HTERT RPE-1 (cell line): Measurements from ENCODE around the gene DPP4.

Source experiments
- in situ Hi-C: fragments of 300-500 bp; cut with MboI; formaldehyde crosslinking; loops from 4 replicates; pipeline ENCODE4 v1.14.3; 2020; ENCODE audit warnings: low sequenced_read_pairs

DPP4 gene

GRCh38 chr2:162022290-162022945 is 51.6 kb downstream of the DPP4 start:
- in situ Hi-C loops, result no loop called here

GRCh38 chr2:162021516-162022058 is 52.4 kb downstream of the DPP4 start:
- in situ Hi-C loops, result no loop called here

GRCh38 chr2:162018530-162018929 is 55.5 kb downstream of the DPP4 start:
- in situ Hi-C loops, result no loop called here

GRCh38 chr2:162017233-162017632 is 56.8 kb downstream of the DPP4 start:
- in situ Hi-C loops, result no loop called here

- in situ Hi-C loops, result no loop called here
Measured at GRCh38 chr2:162016080-162016479, 57.9 kb downstream of the DPP4 start.

- in situ Hi-C loops, result no loop called here
Measured at GRCh38 chr2:162014751-162015150, 59.3 kb downstream of the DPP4 start.

GRCh38 chr2:162013514-162014475 is 60.2 kb downstream of the DPP4 start:
- in situ Hi-C loops, result no loop called here

- in situ Hi-C loops, result no loop called here
Measured at GRCh38 chr2:162012565-162013058, 61.4 kb downstream of the DPP4 start.

- in situ Hi-C loops, result no loop called here
Measured at GRCh38 chr2:162011706-162012564, 62.1 kb downstream of the DPP4 start.

- in situ Hi-C loops, result no loop called here
Measured at GRCh38 chr2:162009543-162009942, 64.5 kb downstream of the DPP4 start.

- in situ Hi-C loops, result no loop called here
Measured at GRCh38 chr2:162007447-162008040, 66.5 kb downstream of the DPP4 start.

- in situ Hi-C loops, result no loop called here
Measured at GRCh38 chr2:162006337-162006736, 67.7 kb downstream of the DPP4 start.

- in situ Hi-C loops, result no loop called here
Measured at GRCh38 chr2:162004031-162004430, 70.0 kb downstream of the DPP4 start.

GRCh38 chr2:162002623-162003235 is 71.3 kb downstream of the DPP4 start:
- in situ Hi-C loops, result no loop called here

- in situ Hi-C loops, result no loop called here
Measured at GRCh38 chr2:162000431-162000830, 73.6 kb downstream of the DPP4 start.

GRCh38 chr2:161999321-161999720 is 74.7 kb downstream of the DPP4 start:
- in situ Hi-C loops, result no loop called here

- in situ Hi-C loops, result no loop called here
Measured at GRCh38 chr2:161998857-161999256, 75.2 kb downstream of the DPP4 start.

- in situ Hi-C loops, result no loop called here
Measured at GRCh38 chr2:161997916-161998471, 76.0 kb downstream of the DPP4 start.

- in situ Hi-C loops, result no loop called here
Measured at GRCh38 chr2:161995553-161996016, 78.4 kb downstream of the DPP4 start.
